SK-N-MC (cell line): Measurements from ENCODE around the gene PHACTR3.

Experiments used
- EZH2 ChIP-seq: fragments of 200-600 bp; sonication (generic); IDR thresholded peaks from one replicate; pipeline ENCODE4 v1.6.1; 2017; ENCODE audit warnings: antibody characterized with exemption
- FOXP2 ChIP-seq: optimal IDR thresholded peaks from 2 replicates; pipeline ENCODE3; 2011; ENCODE audit warnings: mild to moderate bottlenecking, moderate library complexity; ENCODE audit not compliant: insufficient read depth; ENCODE audit errors: extremely low read length, control extremely low read depth

GRCh38 chr20:59645271-59645670 is 40.9 kb downstream of the PHACTR3 start:
- no peak for TF ChIP-seq FOXP2
- TF ChIP-seq EZH2, result no peak
